Measurements from ENCODE around the gene FADS3.

FADS3 gene

DNA sequence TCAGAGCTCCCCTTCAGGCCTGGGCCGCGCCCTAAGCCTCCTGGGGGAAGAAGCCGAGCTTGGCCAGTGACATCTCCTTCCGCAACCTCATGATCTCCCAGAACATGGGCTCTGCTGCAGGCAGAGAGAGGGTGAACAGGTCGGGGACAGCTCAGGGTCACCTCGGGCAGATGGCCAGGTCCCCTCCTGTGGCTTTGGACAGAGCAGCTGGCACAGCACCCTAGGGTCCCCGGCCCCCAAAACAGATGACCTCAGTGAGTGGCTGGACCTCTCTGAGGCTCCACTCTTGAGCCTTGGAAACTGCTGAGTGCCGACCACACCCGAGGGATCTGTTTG lies 6.9 kb upstream of the FADS3 start:
- WGBS (ENCODE audit: insufficient coverage, insufficient read length), result no CpG with 5 or more reads among the region's 9 CpGs
- Histone ChIP-seq H3K27ac (ENCODE audit: low read length) (no peak overlapping the region), H3K9me3 (ENCODE audit: control insufficient read depth, insufficient read depth, low read length) (no peaks in the 10 kb centered on the region), H3K36me3 (ENCODE audit: control insufficient read depth, insufficient read depth, low read length) (no peaks in the 10 kb centered on the region; the same call in 1 of the 2 replicates), H3K4me1 (ENCODE audit: control insufficient read depth, insufficient read depth, low read length) (0 out of 2 replicates have a peak, but pooled peaks cover 2% of the 10 kb centered on the region), H3K4me3 (ENCODE audit: low read length) (no peak overlapping the region), H3K27me3 (ENCODE audit: control insufficient read depth, insufficient read depth, low read length) (no peaks in the 10 kb centered on the region)
- no peak for DNase-seq (ENCODE audit: low read depth, low spot score)

DNA sequence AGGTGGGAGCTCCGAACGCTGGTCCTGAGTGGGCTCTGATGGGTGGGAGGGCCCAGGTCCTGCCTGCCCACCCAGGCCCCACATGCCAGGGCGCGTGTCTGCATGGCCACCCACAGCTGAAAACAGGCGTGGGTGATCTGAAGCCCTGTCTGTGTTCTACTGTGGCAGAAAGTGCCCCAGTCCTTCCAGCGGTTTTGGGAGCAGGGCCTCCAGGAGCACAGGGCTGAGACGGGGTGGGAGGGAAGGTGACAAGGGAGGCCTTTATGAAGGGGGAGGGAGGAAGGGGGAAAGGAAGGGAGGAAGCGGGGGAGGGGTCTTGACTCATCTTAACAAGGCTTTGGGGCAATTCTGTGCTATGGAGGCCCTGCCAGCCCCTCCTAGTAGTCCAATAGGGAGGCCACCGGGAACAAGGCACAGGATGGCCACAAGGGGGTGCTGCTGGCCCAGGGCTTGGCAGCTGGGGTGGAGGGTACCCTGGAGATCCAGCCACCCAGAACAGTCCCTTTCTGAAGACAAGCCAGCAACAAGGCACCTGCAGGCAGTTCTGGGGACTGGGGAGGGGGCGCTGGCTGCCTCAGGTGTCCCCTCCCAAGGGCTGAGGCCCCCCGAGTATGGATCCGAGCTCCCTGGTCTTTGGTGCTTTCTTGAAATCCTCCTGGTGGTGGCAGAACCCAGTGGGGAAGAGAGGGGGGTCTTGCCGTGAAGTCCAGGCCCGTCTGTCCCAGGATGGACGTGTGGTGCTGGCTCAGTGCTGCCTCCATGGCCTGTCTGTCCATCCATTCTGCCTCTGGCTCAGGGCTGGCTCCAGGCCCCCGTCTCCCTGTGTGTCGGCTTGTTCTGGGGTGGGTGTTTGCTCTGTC lies 6.3 kb upstream of the FADS3 start:
- Histone ChIP-seq H3K9me3 (ENCODE audit: control insufficient read depth, insufficient read depth, low read length) (no peaks in the 10 kb centered on the region), H3K4me1 (ENCODE audit: control insufficient read depth, insufficient read depth, low read length) (0 out of 2 replicates have a peak, but pooled peaks cover 2% of the 10 kb centered on the region), H3K27me3 (ENCODE audit: control insufficient read depth, insufficient read depth, low read length) (no peaks in the 10 kb centered on the region), H3K36me3 (ENCODE audit: control insufficient read depth, insufficient read depth, low read length) (no peaks in the 10 kb centered on the region; the same call in 1 of the 2 replicates), H3K4me3 (ENCODE audit: low read length) (no peak overlapping the region), H3K27ac (ENCODE audit: low read length) (no peak overlapping the region)
- WGBS (ENCODE audit: insufficient coverage, insufficient read length), result no CpG with 5 or more reads among the region's 17 CpGs
- DNase-seq (ENCODE audit: low read depth, low spot score), result peak; percentile 70

DNA sequence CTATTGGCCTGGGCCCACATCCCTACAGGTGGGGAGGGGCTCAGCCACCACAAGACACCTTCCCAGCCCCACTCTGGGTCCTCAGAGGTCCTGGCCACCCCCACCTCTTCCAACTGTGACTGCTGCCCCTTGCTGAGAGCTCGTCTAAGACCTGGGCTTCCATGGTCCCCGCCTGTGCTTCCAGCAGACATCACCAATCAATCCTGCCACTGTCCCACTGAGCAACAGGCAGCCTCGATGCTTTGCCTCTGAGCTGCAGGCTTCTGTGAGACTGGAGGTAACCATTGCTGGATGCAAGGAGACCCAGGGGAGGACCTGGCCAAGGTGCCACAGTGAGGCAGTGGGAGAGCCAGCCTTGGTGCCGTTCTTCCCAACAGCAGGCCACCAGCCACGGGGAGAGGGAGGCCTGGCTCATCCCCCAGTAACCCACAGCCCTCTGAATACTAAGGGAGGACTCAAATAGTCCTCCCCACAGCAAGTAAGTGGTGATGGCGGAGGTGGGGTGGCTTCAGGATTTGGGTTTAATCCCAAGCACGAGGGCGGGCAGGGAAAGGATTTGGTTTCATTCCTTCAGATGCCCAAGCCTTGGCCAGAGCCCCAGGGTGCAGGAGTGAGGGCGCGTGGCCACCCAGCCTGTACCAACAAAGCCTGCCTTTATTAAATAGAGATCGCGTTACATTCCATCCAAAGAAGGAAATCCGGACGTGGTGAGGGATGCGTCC lies 5.5 kb upstream of the FADS3 start:
- DNase-seq (ENCODE audit: low read depth, low spot score), result no peak
- Histone ChIP-seq H3K36me3 (ENCODE audit: control insufficient read depth, insufficient read depth, low read length) (no peaks in the 10 kb centered on the region; the same call in 1 of the 2 replicates), H3K4me3 (ENCODE audit: low read length) (no peak overlapping the region), H3K9me3 (ENCODE audit: control insufficient read depth, insufficient read depth, low read length) (no peaks in the 10 kb centered on the region), H3K4me1 (ENCODE audit: control insufficient read depth, insufficient read depth, low read length) (0 out of 2 replicates have a peak, but pooled peaks cover 2% of the 10 kb centered on the region), H3K27ac (ENCODE audit: low read length) (no peak overlapping the region), H3K27me3 (ENCODE audit: control insufficient read depth, insufficient read depth, low read length) (no peaks in the 10 kb centered on the region)
- no CpG with 5 or more reads among the region's 15 CpGs for WGBS (ENCODE audit: insufficient coverage, insufficient read length)

DNA sequence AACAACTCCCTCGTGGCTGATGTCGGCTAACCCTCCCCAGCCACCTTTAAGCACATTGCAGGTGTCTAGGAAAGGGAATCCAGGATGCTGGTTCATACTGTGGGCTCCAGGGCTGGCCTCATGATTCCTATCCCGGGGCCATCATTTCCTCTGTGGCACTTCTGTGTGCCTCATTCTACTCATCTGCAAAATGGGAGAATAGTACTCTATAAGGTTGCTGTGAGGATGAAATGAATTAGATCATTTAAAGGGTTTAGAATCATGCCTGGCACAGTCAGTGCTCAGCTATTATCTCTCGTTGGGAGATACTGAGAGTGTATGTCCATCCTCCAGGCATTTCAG lies 4.3 kb upstream of the FADS3 start:
- no CpG with 5 or more reads among the region's 4 CpGs for WGBS (ENCODE audit: insufficient coverage, insufficient read length)
- Histone ChIP-seq H3K4me3 (ENCODE audit: low read length) (no peak overlapping the region), H3K27ac (ENCODE audit: low read length) (no peak overlapping the region), H3K36me3 (ENCODE audit: control insufficient read depth, insufficient read depth, low read length) (no peaks in the 10 kb centered on the region; the same call in 1 of the 2 replicates), H3K27me3 (ENCODE audit: control insufficient read depth, insufficient read depth, low read length) (no peaks in the 10 kb centered on the region), H3K4me1 (ENCODE audit: control insufficient read depth, insufficient read depth, low read length) (peaks cover 3% of the 10 kb centered on the region; the same call in 1 of the 2 replicates), H3K9me3 (ENCODE audit: control insufficient read depth, insufficient read depth, low read length) (no peaks in the 10 kb centered on the region)
- DNase-seq (ENCODE audit: low read depth, low spot score), result no peak

DNA sequence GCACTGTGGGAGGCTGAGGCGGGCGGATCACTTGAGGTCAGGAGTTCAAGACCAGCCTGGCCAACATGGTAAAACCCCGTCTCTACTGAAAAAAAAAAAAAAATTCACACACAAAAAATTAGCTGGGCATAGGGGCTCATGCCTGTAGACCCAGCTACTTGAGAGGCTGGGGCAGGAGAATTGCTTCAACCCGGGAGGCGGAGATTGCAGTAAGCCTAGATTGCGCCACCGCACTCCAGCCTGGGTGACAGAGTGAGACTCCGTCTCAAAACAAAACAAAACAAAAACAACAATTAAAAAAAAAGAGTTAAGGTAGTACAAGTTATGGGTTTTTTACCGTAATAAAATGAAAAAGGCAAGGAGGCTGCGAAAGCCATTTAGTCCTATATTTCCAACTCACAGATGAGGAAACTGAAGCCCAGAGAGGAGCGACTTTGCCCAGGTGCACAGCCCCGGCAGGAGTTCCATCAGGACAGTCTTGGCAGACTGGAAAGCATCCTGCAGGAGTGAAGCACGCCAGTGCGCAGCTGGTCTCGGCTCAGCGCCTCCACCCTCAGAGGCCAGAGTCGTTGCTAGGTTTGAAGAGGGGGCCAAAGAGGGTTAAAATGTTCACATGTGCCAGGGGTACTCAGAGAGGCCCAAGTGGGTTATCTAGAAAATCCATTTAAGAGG lies 3.8 kb upstream of the FADS3 start:
- no peaks in the 10 kb centered on the region for H3K9me3 ChIP-seq (ENCODE audit: control insufficient read depth, insufficient read depth, low read length)
- H3K4me3 ChIP-seq (ENCODE audit: low read length), result no peak overlapping the region
- WGBS (ENCODE audit: insufficient coverage, insufficient read length), result no CpG with 5 or more reads among the region's 17 CpGs
- peaks cover 8% of the 10 kb centered on the region; the same call in 1 of the 2 replicates for H3K4me1 ChIP-seq (ENCODE audit: control insufficient read depth, insufficient read depth, low read length)
- H3K36me3 ChIP-seq (ENCODE audit: control insufficient read depth, insufficient read depth, low read length), result no peaks in the 10 kb centered on the region; the same call in 1 of the 2 replicates
- DNase-seq (ENCODE audit: low read depth, low spot score), result no peak
- H3K27me3 ChIP-seq (ENCODE audit: control insufficient read depth, insufficient read depth, low read length), result no peaks in the 10 kb centered on the region
- H3K27ac ChIP-seq (ENCODE audit: low read length), result no peak overlapping the region

DNA sequence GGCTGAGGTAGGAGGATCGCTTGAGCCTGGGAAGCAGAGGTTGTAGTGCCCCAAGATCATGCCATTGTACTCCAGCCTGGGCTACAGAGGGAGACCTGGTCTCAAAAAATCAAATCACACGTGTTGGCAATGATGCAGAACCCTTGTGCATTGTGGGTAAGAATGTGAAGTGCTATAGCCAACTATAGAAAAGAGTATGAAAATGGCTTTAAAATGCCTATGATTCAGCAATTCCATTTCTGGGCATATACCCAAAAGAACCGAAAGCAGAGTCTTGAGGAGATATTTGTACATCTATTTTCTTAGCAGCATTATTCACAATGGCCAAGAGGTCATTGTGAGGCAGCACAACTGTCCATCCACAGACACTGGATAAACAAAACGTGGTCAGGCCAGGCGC lies 2.6 kb upstream of the FADS3 start:
- Histone ChIP-seq H3K4me3 (ENCODE audit: low read length) (no peak overlapping the region), H3K36me3 (ENCODE audit: control insufficient read depth, insufficient read depth, low read length) (no peaks in the 10 kb centered on the region; the same call in 1 of the 2 replicates), H3K27me3 (ENCODE audit: control insufficient read depth, insufficient read depth, low read length) (no peaks in the 10 kb centered on the region), H3K4me1 (ENCODE audit: control insufficient read depth, insufficient read depth, low read length) (peaks cover 8% of the 10 kb centered on the region; the same call in 1 of the 2 replicates), H3K27ac (ENCODE audit: low read length) (no peak overlapping the region), H3K9me3 (ENCODE audit: control insufficient read depth, insufficient read depth, low read length) (no peaks in the 10 kb centered on the region)
- no CpG with 5 or more reads among the region's 5 CpGs for WGBS (ENCODE audit: insufficient coverage, insufficient read length)
- no peak for DNase-seq (ENCODE audit: low read depth, low spot score)

DNA sequence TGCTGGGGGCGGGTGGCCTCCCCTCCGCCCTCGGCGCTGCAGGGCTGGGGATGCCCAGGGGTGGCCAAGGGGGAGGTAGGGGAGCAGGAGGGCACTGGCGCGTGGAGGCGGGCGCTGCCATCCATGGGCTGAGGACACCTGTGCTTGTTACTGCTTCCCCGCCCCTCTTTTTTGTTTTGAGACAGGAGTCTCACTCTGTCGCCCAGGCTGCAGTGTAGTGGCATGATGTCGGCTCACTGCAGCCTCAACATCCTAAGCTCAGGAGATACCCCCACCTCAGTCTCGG lies 683 bp upstream of the FADS3 start:
- Histone ChIP-seq H3K36me3 (ENCODE audit: control insufficient read depth, insufficient read depth, low read length) (no peaks in the 10 kb centered on the region), H3K4me1 (ENCODE audit: control insufficient read depth, insufficient read depth, low read length) (peaks cover 6% of the 10 kb centered on the region; the same call in 1 of the 2 replicates), H3K27me3 (ENCODE audit: control insufficient read depth, insufficient read depth, low read length) (no peaks in the 10 kb centered on the region), H3K27ac (ENCODE audit: low read length) (no peak overlapping the region), H3K9me3 (ENCODE audit: control insufficient read depth, insufficient read depth, low read length) (no peaks in the 10 kb centered on the region), H3K4me3 (ENCODE audit: low read length) (peak overlapping the region; percentile 81; the same call in 1 of the 2 replicates)
- no CpG with 5 or more reads among the region's 12 CpGs for WGBS (ENCODE audit: insufficient coverage, insufficient read length)
- DNase-seq (ENCODE audit: low read depth, low spot score), result no peak

DNA sequence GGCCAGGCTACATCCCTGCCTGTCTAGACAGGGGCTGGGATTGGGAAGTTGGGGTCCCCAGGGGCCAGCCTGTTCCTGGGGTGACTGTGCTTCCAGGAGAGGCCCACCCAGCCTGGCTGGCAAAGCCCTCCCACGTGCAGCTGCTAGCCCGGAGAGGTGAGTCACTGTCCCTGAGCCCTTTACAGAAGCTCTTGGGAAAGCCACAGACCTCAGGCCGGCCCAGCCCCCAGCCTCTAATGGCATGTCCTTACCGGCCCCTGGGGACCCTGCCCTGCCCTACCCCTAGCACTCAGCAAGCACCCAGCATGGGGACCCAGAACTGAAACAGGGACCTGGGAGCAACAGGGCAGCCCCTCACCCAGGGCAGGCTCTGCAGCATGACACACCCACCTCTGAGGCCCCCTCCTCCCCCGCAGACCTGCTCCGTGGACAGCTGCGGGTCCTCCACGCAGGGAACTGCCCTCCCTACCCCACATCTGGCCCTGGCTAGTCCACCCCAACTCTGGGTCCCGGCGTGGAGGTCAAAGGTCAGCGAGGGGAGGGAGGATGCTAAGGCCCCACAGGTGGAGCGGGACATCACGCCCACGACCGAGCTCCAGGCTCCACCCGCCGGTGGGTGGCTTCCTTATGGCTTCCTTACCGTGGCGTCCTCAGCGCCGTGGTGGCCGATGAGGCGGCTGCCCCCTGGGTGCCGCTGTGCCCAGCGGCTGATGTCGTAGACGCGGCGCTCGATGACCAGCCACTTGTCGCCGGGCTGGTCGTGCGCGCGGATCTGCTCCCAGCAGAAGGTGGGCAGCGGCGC lies 615 bp downstream of the FADS3 start:
- Histone ChIP-seq H3K4me3 (ENCODE audit: low read length) (peak overlapping the region; percentile 81), H3K27me3 (ENCODE audit: control insufficient read depth, insufficient read depth, low read length) (no peaks in the 10 kb centered on the region), H3K9me3 (ENCODE audit: control insufficient read depth, insufficient read depth, low read length) (no peaks in the 10 kb centered on the region), H3K27ac (ENCODE audit: low read length) (no peak overlapping the region), H3K4me1 (ENCODE audit: control insufficient read depth, insufficient read depth, low read length) (peaks cover 6% of the 10 kb centered on the region; the same call in 1 of the 2 replicates), H3K36me3 (ENCODE audit: control insufficient read depth, insufficient read depth, low read length) (no peaks in the 10 kb centered on the region)
- WGBS (ENCODE audit: insufficient coverage, insufficient read length), result no CpG with 5 or more reads among the region's 38 CpGs
- no peak for DNase-seq (ENCODE audit: low read depth, low spot score)

DNA sequence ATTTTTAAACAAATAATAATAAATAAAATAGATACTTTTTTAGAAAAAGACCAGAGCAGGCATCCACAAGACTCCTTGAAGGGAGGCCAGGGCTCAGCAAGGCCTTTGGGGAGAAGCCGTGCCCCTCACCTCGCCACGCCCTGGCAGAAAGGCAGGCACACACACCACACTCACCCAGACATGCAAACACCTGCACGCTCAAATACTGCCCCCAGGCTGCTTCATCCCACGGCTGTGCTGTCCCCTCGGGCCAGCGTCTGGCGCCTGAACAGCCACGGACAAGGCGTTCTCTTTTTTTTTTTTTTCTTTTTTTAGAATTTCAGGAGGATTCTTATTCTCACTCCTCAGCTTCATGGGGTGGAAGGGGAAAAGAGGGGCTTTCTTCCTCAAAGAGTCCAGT lies 1.5 kb downstream of the FADS3 start:
- no peak overlapping the region for H3K27ac ChIP-seq (ENCODE audit: low read length)
- no CpG with 5 or more reads among the region's 10 CpGs for WGBS (ENCODE audit: insufficient coverage, insufficient read length)
- peaks cover 6% of the 10 kb centered on the region; the same call in 1 of the 2 replicates for H3K4me1 ChIP-seq (ENCODE audit: control insufficient read depth, insufficient read depth, low read length)
- DNase-seq (ENCODE audit: low read depth, low spot score), result no peak
- H3K9me3 ChIP-seq (ENCODE audit: control insufficient read depth, insufficient read depth, low read length), result no peaks in the 10 kb centered on the region
- no peaks in the 10 kb centered on the region for H3K36me3 ChIP-seq (ENCODE audit: control insufficient read depth, insufficient read depth, low read length)
- H3K27me3 ChIP-seq (ENCODE audit: control insufficient read depth, insufficient read depth, low read length), result no peaks in the 10 kb centered on the region
- H3K4me3 ChIP-seq (ENCODE audit: low read length), result no peak overlapping the region

DNA sequence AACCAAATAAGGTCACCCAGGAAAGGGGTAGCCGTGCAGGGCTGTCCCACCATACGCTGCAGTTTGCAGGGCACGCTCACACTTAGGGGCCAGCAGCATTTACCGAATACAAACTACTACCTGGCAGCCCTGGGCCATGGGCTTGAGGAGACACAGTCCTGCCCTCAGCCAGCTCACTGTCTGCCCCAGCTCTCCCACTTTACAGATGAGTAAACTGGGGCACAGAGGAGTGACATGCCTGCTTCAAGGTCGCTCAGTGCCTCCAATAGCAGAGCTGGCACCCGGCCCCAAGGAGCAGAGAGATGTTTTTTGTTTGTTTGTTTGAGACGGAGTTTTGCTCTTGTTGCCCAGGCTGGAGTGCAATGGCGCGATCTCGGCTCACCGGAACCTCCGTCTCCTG lies 2.8 kb downstream of the FADS3 start:
- Histone ChIP-seq H3K36me3 (ENCODE audit: control insufficient read depth, insufficient read depth, low read length) (no peaks in the 10 kb centered on the region), H3K27me3 (ENCODE audit: control insufficient read depth, insufficient read depth, low read length) (no peaks in the 10 kb centered on the region), H3K9me3 (ENCODE audit: control insufficient read depth, insufficient read depth, low read length) (no peaks in the 10 kb centered on the region), H3K27ac (ENCODE audit: low read length) (no peak overlapping the region), H3K4me1 (ENCODE audit: control insufficient read depth, insufficient read depth, low read length) (peaks cover 6% of the 10 kb centered on the region; the same call in 1 of the 2 replicates), H3K4me3 (ENCODE audit: low read length) (no peak overlapping the region)
- no peak for DNase-seq (ENCODE audit: low read depth, low spot score)
- WGBS (ENCODE audit: insufficient coverage, insufficient read length), result no CpG with 5 or more reads among the region's 12 CpGs

Data from iPS DF 6.9 (cell line).